Measurements from ENCODE around the gene WIF1.

The WIF1 gene

GRCh38 chr12:65051218-65051617, 69.9 kb downstream of the WIF1 start:
- TF ChIP-seq CTCF (IDR thresholded peaks at IDR 0.05; ENCODE audit: insufficient read depth, low read depth, low read length, missing control alignments), result no peak
- DNase-seq (ENCODE audit: low read depth), result no peak

GRCh38 chr12:65045269-65045668, 75.8 kb downstream of the WIF1 start:
- no peak for TF ChIP-seq CTCF (IDR thresholded peaks at IDR 0.05; ENCODE audit: insufficient read depth, low read depth, low read length, missing control alignments)
- no peak for DNase-seq (ENCODE audit: low read depth)
- H3K4me3 ChIP-seq (ENCODE audit: low read depth, low read length), result no peak overlapping the region

More at GRCh38 chr12:65051218-65051617, 69.9 kb downstream of the WIF1 start:
- H3K4me3 ChIP-seq (ENCODE audit: low read depth, low read length), result no peak overlapping the region

- no peak for TF ChIP-seq CTCF (IDR thresholded peaks at IDR 0.05; ENCODE audit: insufficient read depth, low read depth, low read length, missing control alignments)
- no peak for DNase-seq (ENCODE audit: low read depth)
- no peak overlapping the region for H3K4me3 ChIP-seq (ENCODE audit: low read depth, low read length)
These were observed 81.8 kb downstream of the WIF1 start for GRCh38 chr12:65039301-65039700.

GRCh38 chr12:65025136-65025535, 96.0 kb downstream of the WIF1 start:
- no peak overlapping the region for H3K4me3 ChIP-seq (ENCODE audit: low read depth, low read length)
- DNase-seq (ENCODE audit: low read depth), result no peak
- no peak for TF ChIP-seq CTCF (IDR thresholded peaks at IDR 0.05; ENCODE audit: insufficient read depth, low read depth, low read length, missing control alignments)

- no peak for TF ChIP-seq CTCF (IDR thresholded peaks at IDR 0.05; ENCODE audit: insufficient read depth, low read depth, low read length, missing control alignments)
- DNase-seq (ENCODE audit: low read depth), result no peak
- H3K4me3 ChIP-seq (ENCODE audit: low read depth, low read length), result no peak overlapping the region
These were observed 97.6 kb downstream of the WIF1 start for GRCh38 chr12:65023485-65023884.

GRCh38 chr12:65022960-65023359, 98.1 kb downstream of the WIF1 start:
- no peak for TF ChIP-seq CTCF (IDR thresholded peaks at IDR 0.05; ENCODE audit: insufficient read depth, low read depth, low read length, missing control alignments)
- DNase-seq (ENCODE audit: low read depth), result no peak

GRCh38 chr12:65022421-65022820, 98.7 kb downstream of the WIF1 start:
- DNase-seq (ENCODE audit: low read depth), result no peak
- TF ChIP-seq CTCF (IDR thresholded peaks at IDR 0.05; ENCODE audit: insufficient read depth, low read depth, low read length, missing control alignments), result no peak

More at GRCh38 chr12:65022960-65023359, 98.1 kb downstream of the WIF1 start:
- H3K4me3 ChIP-seq (ENCODE audit: low read depth, low read length), result no peak overlapping the region

More at GRCh38 chr12:65022421-65022820, 98.7 kb downstream of the WIF1 start:
- no peak overlapping the region for H3K4me3 ChIP-seq (ENCODE audit: low read depth, low read length)

Data from GM12865 (cell line).